ENCODE measurements around the gene ADAM12. TPM values are rescaled to one million over a fixed set of nuclear protein-coding genes. Genes with fewer than 3 reads are reported as not detected.

ADAM12 gene
- total RNA-seq, 2 donors from 2014 or later = 0.46 TPM; not detected in 1

DNA sequence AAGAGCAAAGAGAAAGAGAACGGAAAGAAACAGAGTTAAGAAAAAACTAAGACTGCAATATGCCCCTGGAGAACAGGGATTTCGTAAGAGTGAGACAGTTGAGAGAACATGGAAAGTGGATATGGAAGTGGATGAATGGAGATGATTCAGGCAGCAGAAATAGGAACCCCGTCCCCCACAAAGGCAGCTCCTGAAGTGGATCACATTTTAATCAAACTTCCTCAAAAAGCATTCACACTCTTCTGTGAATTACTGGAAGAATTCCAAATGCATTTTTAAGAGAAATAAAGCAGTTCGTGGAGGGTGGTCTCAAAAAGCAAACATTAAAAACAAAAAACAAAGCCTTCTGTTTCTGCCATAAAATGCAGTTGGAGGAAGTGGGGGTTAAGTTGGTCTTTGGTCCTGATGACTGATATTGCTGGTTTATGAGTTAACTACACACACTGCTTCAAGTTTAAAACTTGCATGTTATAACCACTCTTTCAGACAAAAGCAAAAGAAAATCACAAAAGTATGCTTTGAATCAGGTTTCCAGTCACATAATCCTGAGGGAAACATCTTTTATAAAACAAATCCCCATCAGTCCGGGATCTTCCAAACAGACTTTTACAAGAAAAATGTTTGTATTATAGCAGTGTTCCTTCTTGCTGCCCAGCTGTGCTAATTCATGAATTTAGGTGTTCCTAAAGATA, 277.6 kb downstream of the ADAM12 start:
- Mint-ChIP-seq H3K36me3 (ENCODE audit: low read depth) (no peaks in the 10 kb centered on the region), H3K4me1 (peaks cover 12% of the 10 kb centered on the region), H3K27ac (no peak overlapping the region), H3K9me3 (peaks cover 2% of the 10 kb centered on the region), H3K4me3 (no peak overlapping the region), H3K27me3 (ENCODE audit: insufficient read depth) (no peaks in the 10 kb centered on the region)
- Histone ChIP-seq H3K4me3 (ENCODE audit: low read length) (no peak overlapping the region), H3K9ac (ENCODE audit: extremely low read depth, low read length, poor library complexity, severe bottlenecking) (no peak overlapping the region), H3K36me3 (ENCODE audit: control insufficient read depth, insufficient read depth, low read length) (no peaks in the 10 kb centered on the region), H3K27me3 (ENCODE audit: control insufficient read depth, insufficient read depth, low read length, poor library complexity, severe bottlenecking) (no peaks in the 10 kb centered on the region), H3K4me1 (ENCODE audit: control insufficient read depth, insufficient read depth, low read length) (no peaks in the 10 kb centered on the region), H3K9me3 (ENCODE audit: control insufficient read depth, low read length) (no peaks in the 10 kb centered on the region), H3K27ac (ENCODE audit: low read depth, low read length) (no peak overlapping the region)
- TF ChIP-seq, protein P1, sequence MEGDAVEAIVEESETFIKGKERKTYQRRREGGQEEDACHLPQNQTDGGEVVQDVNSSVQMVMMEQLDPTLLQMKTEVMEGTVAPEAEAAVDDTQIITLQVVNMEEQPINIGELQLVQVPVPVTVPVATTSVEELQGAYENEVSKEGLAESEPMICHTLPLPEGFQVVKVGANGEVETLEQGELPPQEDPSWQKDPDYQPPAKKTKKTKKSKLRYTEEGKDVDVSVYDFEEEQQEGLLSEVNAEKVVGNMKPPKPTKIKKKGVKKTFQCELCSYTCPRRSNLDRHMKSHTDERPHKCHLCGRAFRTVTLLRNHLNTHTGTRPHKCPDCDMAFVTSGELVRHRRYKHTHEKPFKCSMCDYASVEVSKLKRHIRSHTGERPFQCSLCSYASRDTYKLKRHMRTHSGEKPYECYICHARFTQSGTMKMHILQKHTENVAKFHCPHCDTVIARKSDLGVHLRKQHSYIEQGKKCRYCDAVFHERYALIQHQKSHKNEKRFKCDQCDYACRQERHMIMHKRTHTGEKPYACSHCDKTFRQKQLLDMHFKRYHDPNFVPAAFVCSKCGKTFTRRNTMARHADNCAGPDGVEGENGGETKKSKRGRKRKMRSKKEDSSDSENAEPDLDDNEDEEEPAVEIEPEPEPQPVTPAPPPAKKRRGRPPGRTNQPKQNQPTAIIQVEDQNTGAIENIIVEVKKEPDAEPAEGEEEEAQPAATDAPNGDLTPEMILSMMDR (conservative IDR thresholded peaks at IDR 0.05) = no peak
- WGBS, 2 experiments (ENCODE audit: insufficient coverage in 1 of 2, insufficient read length in 1 of 2) = 85 to 94% methylated on average over 3 to 4 of the region's 5 CpGs
- no peak for DNase-seq

GRCh38 chr10:126109893-126110292, 278.4 kb downstream of the ADAM12 start:
- TF ChIP-seq, protein P1 (conservative IDR thresholded peaks at IDR 0.05) = no peak
- no peak overlapping the region for H3K27ac ChIP-seq (ENCODE audit: low read depth, low read length)
- H3K9me3 ChIP-seq (ENCODE audit: control insufficient read depth, low read length) = no peaks in the 10 kb centered on the region
- Mint-ChIP-seq H3K9me3 (peaks cover 2% of the 10 kb centered on the region), H3K36me3 (ENCODE audit: low read depth) (no peaks in the 10 kb centered on the region), H3K4me1 (peaks cover 6% of the 10 kb centered on the region), H3K27ac (no peak overlapping the region), H3K27me3 (ENCODE audit: insufficient read depth) (no peaks in the 10 kb centered on the region), H3K4me3 (no peak overlapping the region)
- no peaks in the 10 kb centered on the region for H3K36me3 ChIP-seq (ENCODE audit: control insufficient read depth, insufficient read depth, low read length)
- no peak for DNase-seq
- no peaks in the 10 kb centered on the region for H3K27me3 ChIP-seq (ENCODE audit: control insufficient read depth, insufficient read depth, low read length, poor library complexity, severe bottlenecking)
- H3K4me3 ChIP-seq (ENCODE audit: low read length) = no peak overlapping the region
- no peak overlapping the region for H3K9ac ChIP-seq (ENCODE audit: extremely low read depth, low read length, poor library complexity, severe bottlenecking)
- H3K4me1 ChIP-seq (ENCODE audit: control insufficient read depth, insufficient read depth, low read length) = no peaks in the 10 kb centered on the region
- WGBS, 2 experiments (ENCODE audit: insufficient coverage in 1 of 2, insufficient read length in 1 of 2) = 90 to 100% methylated on average over 3 to 5 of the region's 5 CpGs

DNA sequence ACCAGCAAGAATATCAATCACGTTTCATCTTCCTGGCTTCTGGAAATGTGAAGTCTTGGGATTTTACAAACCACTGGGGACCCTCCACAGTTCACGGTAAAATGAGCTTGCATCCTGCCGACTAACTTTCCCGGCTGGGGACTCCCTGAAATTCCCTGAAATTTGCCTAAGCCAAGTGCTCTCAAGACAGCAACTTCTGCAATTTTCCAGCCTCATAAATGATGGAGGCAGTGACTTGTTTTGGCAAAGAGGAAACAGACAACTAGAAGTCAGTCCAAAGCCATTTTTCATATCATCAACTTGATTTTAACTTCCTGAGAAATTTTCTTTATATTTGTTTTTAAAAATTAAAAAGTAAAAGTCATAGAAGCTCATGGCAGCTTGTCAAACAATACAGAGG, 279.6 kb downstream of the ADAM12 start:
- H3K27ac Mint-ChIP-seq = no peak overlapping the region
- no peak overlapping the region for H3K4me3 Mint-ChIP-seq
- H3K36me3 ChIP-seq (ENCODE audit: control insufficient read depth, insufficient read depth, low read length) = no peaks in the 10 kb centered on the region
- DNase-seq = no peak
- no peak overlapping the region for H3K27ac ChIP-seq (ENCODE audit: low read depth, low read length)
- H3K9me3 ChIP-seq (ENCODE audit: control insufficient read depth, low read length) = no peaks in the 10 kb centered on the region
- no peak overlapping the region for H3K4me3 ChIP-seq (ENCODE audit: low read length)
- peaks cover 4% of the 10 kb centered on the region for H3K4me1 Mint-ChIP-seq
- H3K9ac ChIP-seq (ENCODE audit: extremely low read depth, low read length, poor library complexity, severe bottlenecking) = no peak overlapping the region
- peaks cover 2% of the 10 kb centered on the region for H3K9me3 Mint-ChIP-seq
- no peaks in the 10 kb centered on the region for H3K27me3 Mint-ChIP-seq (ENCODE audit: insufficient read depth)
- no peaks in the 10 kb centered on the region for H3K4me1 ChIP-seq (ENCODE audit: control insufficient read depth, insufficient read depth, low read length)
- no peaks in the 10 kb centered on the region for H3K27me3 ChIP-seq (ENCODE audit: control insufficient read depth, insufficient read depth, low read length, poor library complexity, severe bottlenecking)
- WGBS, 2 experiments (ENCODE audit: insufficient coverage in 1 of 2, insufficient read length in 1 of 2) = 84 to 92% methylated on average over 4 of the region's 4 CpGs
- no peaks in the 10 kb centered on the region for H3K36me3 Mint-ChIP-seq (ENCODE audit: low read depth)
- TF ChIP-seq, protein P1 (conservative IDR thresholded peaks at IDR 0.05) = no peak

All from endodermal cell (in vitro differentiated cells).